GM19351 (cell line): ENCODE data around the gene NTNG1.

Experiments used
- ATAC-seq: cut with Tn5 transposase; IDR thresholded peaks from one replicate; pipeline ENCODE4 v1.9.1; 2021; ENCODE audit warnings: mild to moderate bottlenecking, moderate library complexity; ENCODE audit not compliant: unreplicated experiment

NTNG1 gene

GRCh38 chr1:107323784-107324183, 182.9 kb downstream of the NTNG1 start:
- no peak for ATAC-seq

DNA sequence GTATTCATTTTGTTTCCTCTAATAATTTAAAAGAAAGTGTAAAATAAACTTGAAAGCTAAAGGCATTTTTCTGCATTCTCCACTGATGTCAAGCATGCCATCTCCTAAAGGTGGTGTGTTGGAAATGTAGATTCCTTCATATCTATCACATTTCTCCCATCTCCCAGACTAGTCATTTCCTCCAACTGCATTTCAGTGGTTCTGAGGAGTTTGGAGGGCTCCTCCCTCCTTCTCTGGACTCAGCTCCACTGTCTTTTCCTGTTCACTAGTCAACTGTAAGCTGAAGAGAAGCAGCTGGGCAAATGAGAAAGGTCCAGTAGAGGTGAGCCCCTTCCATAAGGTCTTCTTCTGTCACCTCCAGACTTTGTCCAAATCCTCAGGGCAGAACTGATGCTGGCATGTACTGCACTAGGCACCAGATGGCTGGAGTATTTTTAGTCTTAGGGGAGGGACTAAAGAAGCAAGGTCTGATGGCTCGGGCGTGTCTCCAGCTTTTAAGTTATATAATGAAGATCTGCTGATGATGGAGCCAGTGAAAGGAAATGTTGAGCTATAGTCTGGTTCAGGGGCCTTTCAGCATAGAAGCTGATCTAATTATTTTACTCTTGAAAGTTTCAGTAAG, 186.1 kb downstream of the NTNG1 start:
- no peak for ATAC-seq

DNA sequence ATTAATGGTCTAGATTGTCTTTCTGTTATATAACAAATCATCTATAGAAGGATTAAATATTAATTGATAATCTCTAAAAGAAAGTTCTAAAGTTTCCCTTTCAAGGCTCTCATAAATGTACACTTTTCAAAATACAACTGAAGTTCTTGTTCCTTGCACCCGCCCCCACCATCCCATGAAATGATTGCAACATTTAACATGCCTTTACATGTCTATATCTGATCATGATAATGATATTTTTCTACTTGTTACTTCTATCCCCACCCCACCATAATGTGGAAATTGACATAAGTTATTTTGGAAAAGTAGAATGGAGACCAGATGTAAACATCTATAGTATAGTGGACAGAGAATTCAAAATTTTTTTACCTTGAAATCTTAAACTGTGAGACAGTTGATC, 186.6 kb downstream of the NTNG1 start:
- ATAC-seq: no peak

- ATAC-seq: no peak
Observed at GRCh38 chr1:107328087-107328486, 187.2 kb downstream of the NTNG1 start.

- no peak for ATAC-seq
Observed at GRCh38 chr1:107339775-107340174, 198.9 kb downstream of the NTNG1 start.

DNA sequence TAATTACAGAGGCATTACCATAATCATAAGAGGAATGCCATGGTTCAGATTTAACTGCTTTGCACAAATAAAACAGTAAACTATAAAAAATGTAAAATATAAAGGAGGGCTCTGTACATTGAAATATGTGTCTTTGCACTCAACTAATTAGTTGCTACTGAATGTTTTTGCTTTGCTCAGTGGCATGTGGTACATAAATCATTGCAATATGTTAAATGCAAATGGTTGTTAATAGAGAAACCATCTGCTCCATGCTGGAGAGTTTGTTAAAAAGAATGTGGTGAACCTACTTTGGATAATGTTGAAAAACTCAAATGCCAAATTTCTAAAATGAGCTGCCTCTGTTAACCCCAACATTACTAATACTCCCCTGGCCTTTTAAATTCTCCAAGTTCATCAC, 201.5 kb downstream of the NTNG1 start:
- ATAC-seq: no peak

GRCh38 chr1:107342768-107343167, 201.9 kb downstream of the NTNG1 start:
- ATAC-seq: no peak

GRCh38 chr1:107343601-107344000, 202.8 kb downstream of the NTNG1 start:
- ATAC-seq: no peak

DNA sequence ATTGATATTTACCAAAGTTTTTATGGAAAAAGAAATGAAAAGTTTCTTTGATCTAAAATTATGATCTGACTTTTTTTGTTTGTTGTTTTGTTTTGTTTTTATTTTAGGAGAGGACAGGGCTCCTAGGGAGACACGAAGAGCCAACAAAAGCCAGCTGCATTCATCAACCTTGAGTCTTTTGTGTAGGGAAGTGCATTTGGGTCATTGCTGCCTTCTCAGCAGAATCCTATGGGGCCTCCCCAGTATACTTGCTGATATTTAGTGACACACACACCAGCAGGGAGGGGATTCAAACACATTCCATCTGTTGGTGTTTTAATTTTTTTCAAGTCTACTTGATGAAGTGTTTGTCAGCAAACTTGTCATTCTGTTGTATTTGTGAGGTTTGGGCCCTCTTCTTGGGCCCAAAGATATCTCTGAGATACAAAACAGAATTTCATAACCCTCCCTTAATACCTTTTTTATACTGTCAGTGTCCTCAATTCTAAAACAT, 203.5 kb downstream of the NTNG1 start:
- ATAC-seq: no peak

DNA sequence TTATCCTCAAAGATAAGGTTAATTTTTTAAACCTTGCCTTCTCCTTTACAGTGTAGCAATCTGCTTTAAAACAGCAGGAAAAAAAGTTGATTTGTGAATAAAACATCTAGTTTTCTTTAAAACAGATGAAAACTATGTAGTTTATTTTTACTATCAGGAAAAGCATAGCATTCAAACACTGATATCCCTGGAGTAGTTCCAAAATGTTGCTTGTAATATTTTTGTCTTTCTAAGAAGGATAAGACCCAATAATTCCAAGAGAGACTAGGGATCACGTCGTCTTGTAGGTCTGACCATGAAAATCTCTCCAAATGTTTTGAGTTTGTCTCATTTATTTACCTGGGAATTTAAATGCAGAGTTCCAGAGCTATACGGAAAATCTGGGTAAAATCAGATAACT, 204.0 kb downstream of the NTNG1 start:
- ATAC-seq: no peak

- ATAC-seq: no peak
Observed at GRCh38 chr1:107352850-107353249, 212.0 kb downstream of the NTNG1 start.

- ATAC-seq: no peak
Observed at GRCh38 chr1:107357376-107357775, 216.5 kb downstream of the NTNG1 start.

- no peak for ATAC-seq
Observed at GRCh38 chr1:107358619-107359327, 217.9 kb downstream of the NTNG1 start.

- ATAC-seq: peak; percentile 52
Observed at GRCh38 chr1:107359472-107360241, 218.8 kb downstream of the NTNG1 start.

DNA sequence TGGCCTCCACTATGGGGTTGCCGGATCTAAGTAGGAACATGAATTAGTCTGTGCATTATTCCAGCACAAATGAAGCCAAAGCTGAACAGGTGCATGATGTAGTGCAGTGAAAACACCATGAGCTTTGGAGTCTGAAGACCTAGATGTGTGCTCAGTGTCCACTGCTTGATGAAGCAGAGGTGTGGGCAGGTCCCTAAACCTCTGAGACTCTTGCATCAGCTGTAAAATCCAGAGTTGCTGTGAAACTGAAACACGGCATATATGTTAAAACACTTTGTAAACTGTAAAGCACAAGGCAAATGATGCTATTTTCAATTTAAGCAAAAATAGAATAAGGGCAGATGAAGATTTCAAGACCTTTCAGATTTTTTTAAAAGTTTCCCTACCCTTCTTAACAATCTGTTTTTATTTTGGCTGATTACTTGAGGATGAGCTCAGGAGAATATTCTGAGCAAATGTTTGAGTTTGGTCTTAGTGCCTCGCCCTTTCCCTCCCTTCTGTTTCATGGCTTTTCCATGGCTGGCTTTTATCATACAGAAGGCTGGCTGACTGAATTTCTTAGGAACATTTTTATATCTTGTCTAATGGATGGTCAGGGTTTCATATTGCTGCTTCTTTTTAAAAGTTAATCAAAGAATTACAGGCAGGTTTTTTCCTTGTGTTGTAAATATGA, 221.8 kb downstream of the NTNG1 start:
- peak; percentile 82 for ATAC-seq

- ATAC-seq: no peak
Observed at GRCh38 chr1:107363154-107363553, 222.3 kb downstream of the NTNG1 start.

DNA sequence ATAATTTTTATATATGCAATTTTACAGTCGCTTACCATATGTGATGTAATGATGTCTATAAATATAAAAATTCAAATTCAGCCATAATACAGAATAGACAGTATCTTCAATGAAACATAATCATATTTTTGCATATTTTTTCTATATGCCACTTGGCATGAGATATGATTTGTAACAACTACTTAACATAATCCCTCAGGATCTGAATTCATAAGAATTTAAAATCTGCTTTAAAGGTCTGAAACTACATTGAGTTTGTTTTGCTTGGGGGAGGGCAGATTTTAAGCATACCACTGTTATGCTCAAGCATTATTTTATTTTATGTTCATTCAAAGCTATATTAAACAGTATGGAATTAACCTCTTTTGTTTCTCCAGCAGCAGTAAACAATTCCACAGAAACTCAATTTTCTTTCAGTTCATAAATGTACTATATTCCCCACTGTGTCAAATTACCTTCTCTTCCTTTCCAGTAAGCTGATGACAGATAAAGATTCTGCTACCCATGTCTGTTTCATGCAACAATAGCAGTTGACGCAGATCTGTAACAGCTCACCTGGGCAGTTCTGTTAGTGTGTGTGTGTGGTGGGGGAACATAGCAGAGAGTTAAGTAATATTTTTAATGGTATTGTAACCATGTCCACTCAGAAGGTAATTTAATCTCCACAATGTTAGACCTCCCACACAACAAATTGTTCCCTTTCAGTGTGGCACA, 224.8 kb downstream of the NTNG1 start:
- ATAC-seq: no peak

DNA sequence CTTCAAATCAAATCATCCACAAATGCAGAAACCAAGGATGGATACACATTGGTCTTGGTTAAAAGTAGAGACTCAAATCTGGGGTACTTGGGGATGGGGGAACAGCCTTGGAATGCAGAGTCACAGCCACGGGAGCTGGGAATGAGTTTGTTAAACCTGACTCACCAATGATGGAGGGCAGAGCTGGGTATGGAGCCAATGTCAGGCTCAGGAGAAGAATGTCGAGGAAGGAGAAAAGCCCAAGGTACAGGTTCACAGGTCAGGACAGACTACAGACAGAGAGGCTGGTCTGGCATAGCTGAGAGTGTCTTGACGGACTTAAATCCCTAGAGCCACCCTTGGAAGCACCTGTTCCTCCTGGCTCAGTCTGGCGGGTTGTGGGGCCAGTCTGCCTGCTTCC, 237.6 kb downstream of the NTNG1 start:
- ATAC-seq: no peak

DNA sequence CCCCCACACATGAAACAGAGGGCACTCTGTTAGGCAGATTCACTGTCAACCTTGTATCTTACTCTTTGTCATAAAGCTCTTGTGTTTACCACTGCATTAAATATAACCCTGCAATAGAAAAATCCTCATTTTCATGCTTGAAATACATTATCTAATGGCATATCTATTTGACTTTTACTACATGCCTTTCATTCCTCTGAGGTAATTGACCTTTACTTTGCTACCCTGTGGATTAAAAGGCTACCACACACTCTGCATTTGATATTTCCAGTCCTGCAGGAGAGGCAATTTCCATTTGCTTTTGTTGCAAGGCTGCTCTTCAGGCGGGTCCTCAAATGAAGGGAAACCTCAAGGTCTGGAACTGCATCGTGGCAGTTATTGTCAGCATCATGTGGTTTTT, 238.0 kb downstream of the NTNG1 start:
- ATAC-seq: no peak

DNA sequence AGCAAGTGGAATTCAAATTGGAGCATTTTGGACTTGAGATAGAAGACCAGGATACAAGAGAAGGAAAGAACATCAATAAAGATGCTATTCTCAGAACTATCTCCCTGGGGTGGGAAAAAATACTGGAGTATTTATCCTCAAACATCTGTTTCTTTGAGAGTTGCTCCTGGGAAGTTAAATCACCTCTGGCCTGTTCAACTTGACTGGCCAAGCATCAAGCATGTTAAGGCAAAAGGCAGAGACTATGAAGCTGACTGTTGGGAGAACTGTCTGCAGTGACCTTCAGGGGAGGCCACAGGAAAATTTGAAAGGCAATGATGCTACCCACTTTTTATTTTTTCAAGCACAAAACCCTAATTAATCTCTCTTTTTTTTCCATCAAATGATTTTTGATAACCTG, 239.0 kb downstream of the NTNG1 start:
- ATAC-seq: no peak
